Trophoblast cell (in vitro differentiated cells and primary cell): Measurements from ENCODE around the gene WNT3A.
"Not testable (repeated sequence)": the region's sequence is repeated elsewhere in the genome, so short reads cannot be mapped to it uniquely, and the experiment has no call there.

Experiments
- DNase-seq, 2 donors: peaks; one replicate each; pipeline ENCODE4 v3.0.0-alpha.2; 2016
- H2AFZ ChIP-seq: 2 replicates; pipeline ENCODE4 v1.6.1; 2013; ENCODE audit warnings: low read length, moderate library complexity, mild to moderate bottlenecking; ENCODE audit not compliant: insufficient read depth, poor library complexity
- H2AK5ac ChIP-seq: 2 replicates; pipeline ENCODE4 v1.6.1; 2013; ENCODE audit warnings: mild to moderate bottlenecking, low read length
- H2BK120ac ChIP-seq: 2 replicates; pipeline ENCODE4 v1.6.1; 2013; ENCODE audit warnings: low read length, mild to moderate bottlenecking, moderate library complexity; ENCODE audit not compliant: insufficient read depth, poor library complexity
- H2BK12ac ChIP-seq: 2 replicates; pipeline ENCODE4 v1.6.1; 2013; ENCODE audit warnings: mild to moderate bottlenecking, low read length, moderate library complexity
- H2BK5ac ChIP-seq: 2 replicates; pipeline ENCODE4 v1.6.1; 2013; ENCODE audit warnings: low read length, low read depth, moderate library complexity, mild to moderate bottlenecking; ENCODE audit not compliant: poor library complexity
- H3K14ac ChIP-seq: 2 replicates; pipeline ENCODE4 v1.6.1; 2013; ENCODE audit warnings: mild to moderate bottlenecking, low read length
- H3K18ac ChIP-seq: 2 replicates; pipeline ENCODE4 v1.6.1; 2013; ENCODE audit warnings: mild to moderate bottlenecking, low read length
- H3K23ac ChIP-seq: 2 replicates; pipeline ENCODE4 v1.6.1; 2013; ENCODE audit warnings: low read length
- H3K27ac ChIP-seq: 2 replicates; pipeline ENCODE4 v1.5.1; 2013; ENCODE audit warnings: low read depth, mild to moderate bottlenecking, inconsistent platforms, low read length, moderate library complexity
- H3K27me3 ChIP-seq: 2 replicates; pipeline ENCODE4 v1.6.1; 2013; ENCODE audit warnings: inconsistent platforms, mild to moderate bottlenecking, low read length, moderate library complexity; ENCODE audit not compliant: insufficient read depth
- H3K36me3 ChIP-seq, 2 experiments: 1 replicate in 1 of 2; 2 replicates in 1 of 2; pipeline ENCODE4 v1.6.1; 2013; ENCODE audit warnings: low read length in 2 of 2, mild to moderate bottlenecking in 2 of 2, moderate library complexity in 1 of 2; ENCODE audit not compliant: insufficient read depth in 2 of 2, control insufficient read depth in 1 of 2
- H3K4ac ChIP-seq: 2 replicates; pipeline ENCODE4 v1.6.1; 2013; ENCODE audit warnings: low read depth, mild to moderate bottlenecking, low read length, moderate library complexity
- H3K4me1 ChIP-seq, 2 experiments: 1 replicate in 1 of 2; 2 replicates in 1 of 2; pipeline ENCODE4 v1.6.1; 2013; ENCODE audit warnings: low read length in 2 of 2, mild to moderate bottlenecking in 2 of 2, moderate library complexity in 1 of 2; ENCODE audit not compliant: insufficient read depth in 2 of 2, control insufficient read depth in 1 of 2
- H3K4me2 ChIP-seq: 2 replicates; pipeline ENCODE4 v1.6.1; 2013; ENCODE audit warnings: inconsistent platforms, mild to moderate bottlenecking, low read length, moderate library complexity
- H3K4me3 ChIP-seq: 2 replicates; pipeline ENCODE4 v1.5.1; 2013; ENCODE audit warnings: mild to moderate bottlenecking, low read depth, low read length, inconsistent platforms
- H3K79me1 ChIP-seq: one replicate; pipeline ENCODE4 v1.6.1; 2013; ENCODE audit warnings: low read length
- H3K79me2 ChIP-seq: 2 replicates; pipeline ENCODE4 v1.6.1; 2013; ENCODE audit warnings: low read length, mild to moderate bottlenecking; ENCODE audit not compliant: control insufficient read depth, insufficient read depth, poor library complexity
- H3K9ac ChIP-seq: 2 replicates; pipeline ENCODE4 v1.6.1; 2013; ENCODE audit warnings: mild to moderate bottlenecking, low read length
- H3K9me3 ChIP-seq: 2 replicates; pipeline ENCODE4 v1.6.1; 2013; ENCODE audit warnings: low read depth, mild to moderate bottlenecking, control low read depth, inconsistent platforms, low read length; ENCODE audit not compliant: insufficient read depth
- H4K12ac ChIP-seq: 2 replicates; pipeline ENCODE4 v1.6.1; 2013; ENCODE audit warnings: low read depth, mild to moderate bottlenecking, low read length, moderate library complexity
- H4K8ac ChIP-seq: 2 replicates; pipeline ENCODE4 v1.6.1; 2013; ENCODE audit warnings: low read depth, mild to moderate bottlenecking, low read length, moderate library complexity
- H4K91ac ChIP-seq: one replicate; pipeline ENCODE4 v1.6.1; 2013; ENCODE audit warnings: low read depth, mild to moderate bottlenecking, low read length, moderate library complexity
- WGBS: extraction: QIAGEN DNeasy Blood & Tissue Kit; methylation state at CpG from one replicate; pipeline ENCODE4 v1.1.7; 2013; ENCODE audit warnings: missing lambda C conversion rate; ENCODE audit not compliant: insufficient read length, insufficient coverage; ENCODE audit errors: extremely low coverage; 5-methylcytosine and 5-hydroxymethylcytosine counted together

The WNT3A gene

GRCh38 chr1:227971643-227972282 lies 35.0 kb upstream of the WNT3A start:
- not testable (repeated sequence) for H2BK5ac ChIP-seq, H4K8ac ChIP-seq, H3K4ac ChIP-seq, H2AK5ac ChIP-seq, H3K79me1 ChIP-seq, H3K9ac ChIP-seq, H3K23ac ChIP-seq, H3K79me2 ChIP-seq, H3K14ac ChIP-seq, H3K27me3 ChIP-seq, H2AFZ ChIP-seq, H3K27ac ChIP-seq, H3K36me3 ChIP-seq, H3K4me2 ChIP-seq, H3K4me1 ChIP-seq, DNase-seq, H4K12ac ChIP-seq, H2BK120ac ChIP-seq, H3K4me3 ChIP-seq, H4K91ac ChIP-seq, H2BK12ac ChIP-seq, H3K9me3 ChIP-seq, H3K18ac ChIP-seq
- no CpG with 5 or more reads among the region's 27 CpGs for WGBS

- not testable (repeated sequence) for H3K4me2 ChIP-seq, H3K36me3 ChIP-seq, H2BK5ac ChIP-seq, H3K4me3 ChIP-seq, H3K27ac ChIP-seq, H3K23ac ChIP-seq, H4K12ac ChIP-seq, H3K4ac ChIP-seq, H3K9ac ChIP-seq, H4K91ac ChIP-seq, H3K79me1 ChIP-seq, H3K14ac ChIP-seq, H3K9me3 ChIP-seq, H2AFZ ChIP-seq, H4K8ac ChIP-seq, H3K27me3 ChIP-seq, H2BK120ac ChIP-seq, H2AK5ac ChIP-seq, H3K18ac ChIP-seq, H3K79me2 ChIP-seq, H2BK12ac ChIP-seq, DNase-seq, H3K4me1 ChIP-seq
- no CpG with 5 or more reads among the region's 19 CpGs for WGBS
Measured at GRCh38 chr1:227972283-227972679, 34.5 kb upstream of the WNT3A start.

- not testable (repeated sequence) for H3K23ac ChIP-seq, H3K4me3 ChIP-seq, H3K9ac ChIP-seq, H2BK12ac ChIP-seq, H3K9me3 ChIP-seq, H4K8ac ChIP-seq, H3K27ac ChIP-seq, H3K18ac ChIP-seq, H4K91ac ChIP-seq, H2BK5ac ChIP-seq, H3K79me1 ChIP-seq, H3K4me2 ChIP-seq, H3K4ac ChIP-seq, H3K36me3 ChIP-seq, H2AFZ ChIP-seq, DNase-seq, H3K14ac ChIP-seq, H2AK5ac ChIP-seq, H3K4me1 ChIP-seq, H2BK120ac ChIP-seq, H3K27me3 ChIP-seq, H3K79me2 ChIP-seq
- peak overlapping the region; percentile 62 for H4K12ac ChIP-seq
- WGBS, result no CpG with 5 or more reads among the region's 22 CpGs
Measured at GRCh38 chr1:227972843-227973374, 33.9 kb upstream of the WNT3A start.

GRCh38 chr1:227973724-227974288 lies 33.0 kb upstream of the WNT3A start:
- H3K36me3 ChIP-seq, H2BK5ac ChIP-seq, H3K4ac ChIP-seq, H3K4me2 ChIP-seq, H3K4me3 ChIP-seq, H3K4me1 ChIP-seq, H4K91ac ChIP-seq, H3K27me3 ChIP-seq, H3K9me3 ChIP-seq, H2BK120ac ChIP-seq, H2BK12ac ChIP-seq, H3K27ac ChIP-seq, H2AFZ ChIP-seq, H3K18ac ChIP-seq, DNase-seq, H3K23ac ChIP-seq, H3K79me1 ChIP-seq, H3K9ac ChIP-seq, H3K14ac ChIP-seq, H3K79me2 ChIP-seq, H2AK5ac ChIP-seq, H4K12ac ChIP-seq, H4K8ac ChIP-seq: not testable (repeated sequence)
- no CpG with 5 or more reads among the region's 32 CpGs for WGBS
